Epidermal melanocyte (primary cell): ENCODE results near the gene RAPSN.

Experiments
- DNase-seq: peaks from one replicate; pipeline ENCODE4 v3.0.0; 2011; ENCODE audit warnings: low spot score; ENCODE audit not compliant: insufficient read length

Gene RAPSN

GRCh38 chr11:47408598-47409439, 40.1 kb downstream of the RAPSN start:
- peak; percentile 90 for DNase-seq

DNA sequence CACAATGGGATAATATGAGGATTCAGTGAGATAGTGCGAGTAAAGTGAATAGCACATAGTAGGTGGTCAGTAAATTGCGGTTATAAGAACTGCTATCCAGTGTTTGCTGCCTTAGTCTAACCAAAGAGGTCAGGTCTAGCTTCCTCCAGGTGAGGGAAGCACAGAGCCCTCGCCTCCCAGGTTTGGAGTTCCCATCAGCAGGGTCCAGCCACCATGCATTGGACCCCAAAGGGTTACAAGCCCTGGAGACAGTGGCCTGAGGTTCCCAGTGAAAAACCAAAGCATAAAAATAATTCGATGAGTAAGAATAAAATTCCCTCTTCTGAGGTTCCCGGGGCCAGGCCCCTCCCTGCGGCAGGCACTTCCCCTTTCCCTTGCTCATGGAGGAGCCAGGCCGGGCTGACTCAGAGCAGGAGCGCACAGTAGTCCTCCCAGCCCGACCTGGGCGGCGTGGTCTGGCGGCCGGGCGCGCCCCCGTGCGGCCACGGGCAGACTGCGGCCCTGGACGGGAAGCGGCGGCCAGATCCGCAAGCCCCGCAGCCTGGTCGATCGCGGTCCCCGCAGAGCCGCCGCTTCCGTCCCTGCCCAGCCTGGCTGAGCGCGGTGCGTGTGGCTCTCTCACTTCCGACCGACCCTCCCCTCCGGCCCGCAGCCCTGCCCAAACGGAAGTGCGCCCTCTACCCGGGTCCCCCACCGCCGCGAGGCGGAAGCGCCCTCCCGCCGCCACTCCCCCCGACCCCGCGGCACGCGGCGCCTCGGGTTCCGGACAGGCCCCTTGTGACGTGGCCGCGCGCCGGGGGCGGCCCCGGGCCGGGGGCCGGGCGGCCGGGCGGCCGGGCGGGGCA, 41.0 kb downstream of the RAPSN start, which contains the start of gene SLC39A13:
Gene SLC39A13 (plus strand): TSS at position 845 of the 845 bp plus-strand sequence. CDS start 1,505 bp downstream, outside the sequence.
- peak; percentile 98 for DNase-seq

GRCh38 chr11:47406896-47407745, 41.8 kb downstream of the RAPSN start:
- DNase-seq, result no peak

DNA sequence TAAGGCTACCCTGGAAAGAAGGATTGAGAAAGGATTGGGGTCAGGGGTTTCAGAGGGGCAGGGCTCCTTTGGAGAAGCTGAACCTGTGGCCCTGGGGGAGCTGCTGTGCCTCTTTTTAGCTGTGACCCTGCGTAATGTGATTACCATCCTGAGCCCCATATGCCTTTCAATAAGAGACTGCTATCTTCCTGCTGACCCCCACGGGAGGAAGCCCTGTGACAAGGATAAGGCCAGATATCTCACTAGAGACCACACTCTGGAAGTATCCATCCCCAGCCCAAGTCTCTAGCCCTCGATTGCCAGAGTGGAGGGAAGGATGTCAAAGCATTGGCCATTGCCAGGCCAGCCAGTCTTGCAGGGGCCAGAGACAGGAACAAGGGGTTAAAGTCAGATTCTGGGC, 45.4 kb downstream of the RAPSN start:
- DNase-seq, result no peak

GRCh38 chr11:47403135-47403534, 45.8 kb downstream of the RAPSN start:
- DNase-seq, result no peak

DNA sequence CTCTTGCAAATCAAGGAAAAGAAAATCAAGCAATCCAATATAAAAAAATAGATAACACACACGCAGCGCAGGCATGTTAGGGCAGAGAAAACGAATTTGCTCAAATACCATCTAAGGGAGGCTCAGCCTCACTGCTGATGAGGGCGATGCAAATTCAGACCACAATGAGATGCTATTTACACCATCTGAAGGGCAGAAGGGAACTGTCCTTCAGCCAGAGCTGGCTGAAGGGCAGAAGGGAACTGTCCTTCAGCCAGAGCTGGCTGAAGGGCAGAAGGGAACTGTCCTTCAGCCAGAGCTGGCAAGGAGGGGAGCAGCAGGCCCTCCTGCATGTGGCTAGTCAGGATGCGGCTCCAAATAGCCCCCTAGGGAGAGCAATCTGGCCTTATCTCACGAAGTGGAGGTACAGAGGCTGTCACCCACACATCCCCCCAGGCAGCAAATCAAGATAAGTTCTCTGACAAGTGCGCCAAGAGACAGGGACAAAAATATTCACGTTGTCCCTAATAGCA, 48.1 kb downstream of the RAPSN start:
- no peak for DNase-seq

DNA sequence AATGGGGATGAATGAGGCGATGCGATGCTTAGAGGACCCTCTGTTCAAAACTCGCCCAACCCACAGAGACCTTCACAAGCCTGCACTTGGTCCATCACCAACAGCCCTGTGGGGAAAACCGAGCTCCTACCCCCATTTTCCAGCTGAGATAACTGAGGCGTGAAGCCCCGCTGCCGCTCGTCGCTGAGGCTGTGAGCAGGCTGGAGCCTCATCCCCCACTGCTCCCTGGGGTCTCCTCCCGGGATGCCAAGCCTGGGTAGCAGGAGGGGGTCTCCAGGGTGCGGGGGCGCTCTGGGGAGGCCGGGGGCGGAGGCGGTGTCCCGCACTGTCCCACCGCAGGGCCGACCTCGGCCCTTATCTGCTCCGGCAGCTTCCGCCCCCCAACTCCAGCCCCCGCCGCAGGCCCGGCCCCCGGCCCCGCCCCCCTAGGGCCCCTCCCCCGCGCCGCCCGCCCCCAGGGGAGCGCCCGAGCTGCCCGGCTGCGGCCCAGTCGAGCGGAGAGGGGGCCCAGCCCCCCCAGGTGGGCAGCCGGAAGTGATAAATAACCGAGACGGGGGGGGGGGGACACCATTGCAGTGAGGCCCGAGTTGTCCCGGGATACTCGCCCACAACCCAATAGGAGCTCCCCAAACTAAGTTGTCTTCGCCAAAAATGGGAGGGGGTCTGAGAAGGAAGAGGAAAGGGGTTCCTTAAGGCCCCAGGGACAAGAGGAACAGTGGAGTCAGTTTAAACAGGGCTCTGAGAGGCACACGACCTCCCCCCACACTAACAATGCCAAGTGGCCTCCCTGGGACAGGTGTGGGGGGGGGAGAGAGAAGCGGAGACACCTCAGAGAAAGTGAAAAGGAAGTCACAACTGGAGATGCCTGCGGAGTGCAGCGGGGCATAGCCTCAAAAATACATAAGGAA, 48.8 kb downstream of the RAPSN start:
- DNase-seq, result peak; percentile 57

GRCh38 chr11:47398551-47398950, 50.4 kb downstream of the RAPSN start:
- no peak for DNase-seq

DNA sequence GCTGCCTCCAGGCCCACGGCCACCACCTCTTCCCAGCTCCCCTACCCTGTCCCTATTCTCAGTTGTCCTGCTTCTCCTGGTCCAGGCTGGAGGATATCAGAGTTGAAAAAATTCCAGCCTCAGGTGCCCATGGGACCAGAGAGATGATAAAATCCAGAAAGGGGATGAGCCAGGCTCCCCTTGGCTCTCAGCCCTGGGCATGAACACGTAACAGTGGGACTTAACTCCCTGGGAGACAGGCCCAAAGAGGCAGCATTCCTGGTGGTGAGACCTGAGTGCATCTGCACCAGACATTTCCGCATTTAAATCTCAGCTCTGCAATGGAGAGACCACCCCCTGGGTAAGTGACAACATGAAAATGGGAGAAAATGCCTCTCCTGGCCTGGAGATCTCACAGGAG, 50.9 kb downstream of the RAPSN start:
- no peak for DNase-seq

DNA sequence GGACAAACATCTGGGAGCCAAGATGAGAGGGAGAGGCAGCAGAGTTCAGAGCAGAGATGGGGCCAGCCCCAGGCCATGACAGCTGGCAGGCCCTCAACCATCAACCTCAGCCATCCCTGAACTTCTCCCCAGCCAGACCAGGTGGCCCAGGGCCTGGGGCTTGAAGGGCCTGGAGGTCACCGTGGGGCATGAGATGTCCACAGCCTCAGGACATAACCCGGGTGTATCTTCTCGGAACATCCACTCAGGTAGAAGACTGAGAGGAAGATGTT, 53.0 kb downstream of the RAPSN start:
- no peak for DNase-seq

GRCh38 chr11:47395223-47396048, 53.5 kb downstream of the RAPSN start:
- no peak for DNase-seq

- DNase-seq, result no peak
Observed at GRCh38 chr11:47394322-47395222, 54.4 kb downstream of the RAPSN start.

GRCh38 chr11:47394050-47394321, 55.0 kb downstream of the RAPSN start:
- no peak for DNase-seq

GRCh38 chr11:47393163-47394049, 55.5 kb downstream of the RAPSN start:
- no peak for DNase-seq

DNA sequence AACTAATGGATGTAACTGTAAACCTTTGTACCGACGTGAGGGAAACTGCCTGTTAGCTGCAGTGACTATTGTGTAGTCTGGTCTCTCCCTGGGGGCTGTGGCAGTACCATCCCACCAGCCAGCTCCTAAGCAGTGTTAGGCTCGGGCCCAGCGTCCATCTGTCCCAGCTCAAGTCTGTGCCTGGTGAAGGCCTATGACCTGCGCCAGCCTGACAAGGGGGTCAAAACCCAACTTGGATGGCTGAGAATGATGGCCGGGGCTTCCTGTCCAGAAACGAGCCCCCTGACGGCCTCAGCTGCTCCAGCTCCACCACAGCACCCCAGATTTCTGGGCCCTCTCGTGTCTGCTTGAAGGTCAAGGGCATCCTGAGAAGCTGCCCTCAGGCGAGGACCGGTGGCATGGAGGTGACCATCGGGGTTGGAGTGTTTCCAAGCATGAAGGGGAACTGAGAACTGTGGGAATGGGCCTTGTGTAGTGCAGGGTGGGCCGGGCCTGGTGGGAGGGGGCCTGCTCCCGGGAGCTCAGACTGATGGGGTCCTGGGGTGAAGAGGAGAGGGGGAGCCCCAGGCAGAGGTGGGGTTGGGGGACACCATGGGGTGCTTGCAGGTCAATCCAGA, 56.3 kb downstream of the RAPSN start:
- no peak for DNase-seq

GRCh38 chr11:47391711-47392432, 57.1 kb downstream of the RAPSN start:
- no peak for DNase-seq
